ACC112 (cell line): ENCODE results near the gene DCDC2B.
A peak's percentile ranks its signal among the peaks of the same experiment; 100 is the strongest.

Source experiments
- H2AFZ ChIP-seq: fragments of 200-600 bp; sonication (generic); one replicate; pipeline ENCODE4 v1.6.0; 2017; ENCODE audit warnings: antibody characterized with exemption, low read length; ENCODE audit not compliant: unreplicated experiment
- H3K27ac ChIP-seq: fragments of 200-600 bp; sonication (generic); 2 replicates; pipeline ENCODE4 v1.5.1; 2014; ENCODE audit warnings: low read depth, mild to moderate bottlenecking, antibody characterized with exemption, low read length, moderate library complexity
- H3K27me3 ChIP-seq: fragments of 200-600 bp; sonication (generic); 2 replicates; pipeline ENCODE4 v1.6.1; 2014; ENCODE audit warnings: mild to moderate bottlenecking, antibody characterized with exemption, low read length, moderate library complexity, mixed read lengths; ENCODE audit not compliant: insufficient read depth
- H3K36me3 ChIP-seq: fragments of 200-600 bp; sonication (generic); 2 replicates; pipeline ENCODE4 v1.6.1; 2016; ENCODE audit warnings: mild to moderate bottlenecking, antibody characterized with exemption, low read length, moderate library complexity, mixed read lengths; ENCODE audit not compliant: insufficient read depth
- H3K4me1 ChIP-seq: fragments of 200-600 bp; sonication (generic); one replicate; pipeline ENCODE4 v1.6.1; 2016; ENCODE audit warnings: low read length, mixed read lengths; ENCODE audit not compliant: insufficient read depth, unreplicated experiment, control insufficient read depth
- H3K4me3 ChIP-seq: fragments of 200-600 bp; sonication (generic); 2 replicates; pipeline ENCODE4 v1.5.1; 2014; ENCODE audit warnings: mild to moderate bottlenecking, low read depth, low read length
- H3K79me2 ChIP-seq: fragments of 200-600 bp; sonication (generic); one replicate; pipeline ENCODE4 v1.6.0; 2016; ENCODE audit warnings: low read length; ENCODE audit not compliant: control insufficient read depth, unreplicated experiment, insufficient read depth

Gene DCDC2B

DNA sequence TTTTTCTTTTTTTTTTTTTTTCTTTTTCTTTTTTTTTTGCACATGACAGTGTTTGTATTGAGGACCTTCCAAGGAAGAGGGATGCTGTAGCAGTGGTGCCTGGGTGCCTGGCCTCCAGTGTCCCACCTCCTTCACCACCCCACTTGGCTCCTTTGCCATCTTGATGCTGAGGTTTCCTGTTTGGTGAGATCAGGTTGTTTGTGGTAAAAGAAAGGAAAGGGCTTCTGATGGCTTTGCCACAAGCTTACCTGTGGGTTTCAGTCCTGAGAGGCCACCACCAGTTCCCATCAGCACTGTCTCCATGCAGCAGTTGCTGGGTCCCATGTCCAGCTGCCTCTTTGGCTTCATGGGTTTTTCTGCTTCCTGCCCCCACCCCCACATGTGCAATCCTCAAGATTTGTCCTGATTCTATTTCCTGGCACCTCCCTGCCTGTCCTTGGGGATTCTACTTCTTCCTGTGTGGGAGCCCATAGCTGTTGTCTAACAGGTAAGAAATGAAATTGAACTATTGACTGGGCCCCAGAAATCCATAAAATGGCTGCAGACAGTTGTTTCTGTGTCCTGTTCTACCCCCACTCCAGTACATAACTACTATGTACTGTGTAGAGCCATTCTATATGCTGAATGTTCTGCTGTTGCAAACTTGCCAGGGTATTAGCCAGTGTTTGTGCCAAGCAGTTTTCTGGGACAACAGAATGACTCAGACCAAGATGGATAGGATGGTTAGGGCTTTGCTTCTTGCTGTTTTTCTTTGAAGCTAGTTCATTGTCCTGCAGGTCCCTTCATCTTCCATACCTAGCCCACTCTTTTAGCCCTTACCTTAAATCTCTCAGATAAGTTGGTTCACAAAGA lies 12.7 kb upstream of the DCDC2B start:
- peak overlapping the region; percentile 31; the same call in 1 of the 2 replicates for H3K27ac ChIP-seq
- H3K79me2 ChIP-seq: no peaks in the 10 kb centered on the region
- no peaks in the 10 kb centered on the region for H3K27me3 ChIP-seq
- H3K4me1 ChIP-seq: peaks cover 32% of the 10 kb centered on the region
- H2AFZ ChIP-seq: no peak overlapping the region
- H3K4me3 ChIP-seq: no peak overlapping the region
- peaks cover 35% of the 10 kb centered on the region for H3K36me3 ChIP-seq

DNA sequence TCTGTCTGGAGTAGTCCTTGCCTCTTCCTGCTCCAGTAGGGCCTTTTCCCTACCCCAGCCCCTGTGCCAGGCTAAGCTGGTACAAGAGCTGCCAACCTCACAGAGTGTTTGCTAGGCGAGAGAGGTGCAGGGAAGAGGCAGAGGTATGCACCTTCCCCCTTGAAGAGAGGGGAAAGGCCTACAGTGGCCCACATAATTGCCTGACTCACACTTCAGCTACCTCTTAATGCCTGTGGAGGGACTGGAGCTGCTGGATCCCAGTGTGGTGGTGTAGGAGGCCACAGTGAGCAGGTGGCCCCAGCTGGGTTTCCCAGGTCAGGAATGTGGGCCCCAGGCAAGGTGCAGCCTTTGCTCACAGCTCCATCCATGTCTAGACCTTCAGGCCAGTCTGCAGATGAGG lies 11.8 kb upstream of the DCDC2B start:
- Histone ChIP-seq H3K4me1 (peaks cover 38% of the 10 kb centered on the region), H3K27me3 (no peaks in the 10 kb centered on the region), H2AFZ (no peak overlapping the region), H3K79me2 (no peaks in the 10 kb centered on the region), H3K36me3 (peaks cover 27% of the 10 kb centered on the region; the same call in 1 of the 2 replicates), H3K4me3 (no peak overlapping the region), H3K27ac (no peak overlapping the region)

- H3K4me1 ChIP-seq: peaks cover 38% of the 10 kb centered on the region
- H3K27ac ChIP-seq: no peak overlapping the region
- no peak overlapping the region for H3K4me3 ChIP-seq
- peaks cover 20% of the 10 kb centered on the region; the same call in 1 of the 2 replicates for H3K36me3 ChIP-seq
- no peaks in the 10 kb centered on the region for H3K27me3 ChIP-seq
- no peaks in the 10 kb centered on the region for H3K79me2 ChIP-seq
- no peak overlapping the region for H2AFZ ChIP-seq
Measured at GRCh38 chr1:32197837-32198236, 11.1 kb upstream of the DCDC2B start.

DNA sequence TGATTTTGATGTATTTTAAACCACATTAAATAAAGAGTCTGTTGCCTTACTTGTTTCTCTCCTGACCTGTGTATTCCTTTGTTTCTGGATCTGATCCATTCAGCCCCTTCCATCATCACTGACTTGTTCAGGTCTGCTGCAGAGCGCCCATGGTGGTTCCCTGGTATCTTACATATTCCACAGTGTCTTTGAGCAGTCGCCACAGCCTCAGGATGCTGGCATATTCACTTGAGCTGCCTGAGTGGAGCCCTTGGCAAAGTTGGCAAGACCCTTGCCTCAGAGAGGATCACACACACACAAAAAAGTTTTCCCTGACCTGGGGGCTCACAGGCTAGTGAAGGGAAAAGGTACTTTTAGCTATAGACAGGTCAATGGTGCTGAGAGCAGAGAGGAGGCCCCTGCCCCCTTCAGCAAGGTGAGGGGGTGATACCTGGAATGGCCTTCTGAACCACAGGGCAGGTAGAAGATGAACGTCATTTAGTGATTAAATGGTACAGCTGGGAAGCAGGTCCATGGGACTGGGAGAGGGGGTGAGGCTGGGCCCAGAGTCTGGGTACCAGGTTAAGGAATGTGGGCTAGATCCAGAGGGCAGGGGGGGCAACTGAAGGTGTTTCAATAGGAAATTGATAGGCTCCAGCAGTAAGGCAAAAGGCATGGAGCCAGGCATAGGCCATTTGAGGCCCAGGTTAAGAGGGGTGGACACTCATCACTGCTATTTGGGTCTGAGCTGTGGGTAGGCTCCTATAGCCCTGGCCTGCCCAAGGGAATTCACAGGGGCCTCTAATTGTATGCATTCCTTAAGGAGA lies 10.4 kb upstream of the DCDC2B start:
- no peak overlapping the region for H3K27ac ChIP-seq
- peaks cover 38% of the 10 kb centered on the region for H3K4me1 ChIP-seq
- no peaks in the 10 kb centered on the region for H3K79me2 ChIP-seq
- H3K36me3 ChIP-seq: peaks cover 16% of the 10 kb centered on the region; the same call in 1 of the 2 replicates
- no peaks in the 10 kb centered on the region for H3K27me3 ChIP-seq
- no peak overlapping the region for H2AFZ ChIP-seq
- no peak overlapping the region for H3K4me3 ChIP-seq

DNA sequence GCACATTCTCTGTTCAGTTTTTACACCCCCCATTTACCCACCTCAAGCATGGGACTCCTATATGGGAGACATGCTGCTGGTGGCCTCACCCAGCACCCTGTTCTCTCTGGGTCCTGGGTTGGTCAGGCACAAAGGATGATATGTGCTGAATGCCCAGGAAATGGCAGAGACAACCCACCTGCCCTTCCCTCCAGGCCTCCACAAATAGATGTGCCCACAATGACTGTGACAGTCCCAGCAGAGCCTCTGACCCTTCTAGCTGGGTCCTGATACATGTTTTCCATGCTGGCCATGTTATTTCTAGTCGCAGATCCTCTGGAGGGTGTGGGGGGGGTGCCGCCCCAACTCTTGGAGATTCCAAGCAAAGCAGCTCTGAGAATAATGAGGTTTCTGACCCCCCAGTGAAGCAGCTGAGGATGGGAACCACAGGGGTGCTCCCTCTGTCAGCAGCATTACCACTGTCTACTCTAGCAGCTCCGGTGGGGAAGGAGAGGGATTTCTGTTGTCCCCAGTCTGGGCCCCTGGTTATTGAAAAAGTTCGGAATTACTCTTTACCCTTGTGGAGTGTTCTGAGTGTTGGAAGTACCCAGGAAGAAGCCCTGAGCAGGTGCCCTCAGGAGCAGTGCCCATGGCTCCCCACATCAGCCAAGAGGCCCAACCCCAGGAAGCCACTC lies 9.7 kb upstream of the DCDC2B start:
- peak overlapping the region; percentile 85; the same call in 1 of the 2 replicates for H3K27ac ChIP-seq
- peaks cover 38% of the 10 kb centered on the region for H3K4me1 ChIP-seq
- no peaks in the 10 kb centered on the region for H3K79me2 ChIP-seq
- no peak overlapping the region for H2AFZ ChIP-seq
- H3K4me3 ChIP-seq: peak overlapping the region; percentile 96
- peaks cover 12% of the 10 kb centered on the region; the same call in 1 of the 2 replicates for H3K36me3 ChIP-seq
- H3K27me3 ChIP-seq: no peaks in the 10 kb centered on the region

DNA sequence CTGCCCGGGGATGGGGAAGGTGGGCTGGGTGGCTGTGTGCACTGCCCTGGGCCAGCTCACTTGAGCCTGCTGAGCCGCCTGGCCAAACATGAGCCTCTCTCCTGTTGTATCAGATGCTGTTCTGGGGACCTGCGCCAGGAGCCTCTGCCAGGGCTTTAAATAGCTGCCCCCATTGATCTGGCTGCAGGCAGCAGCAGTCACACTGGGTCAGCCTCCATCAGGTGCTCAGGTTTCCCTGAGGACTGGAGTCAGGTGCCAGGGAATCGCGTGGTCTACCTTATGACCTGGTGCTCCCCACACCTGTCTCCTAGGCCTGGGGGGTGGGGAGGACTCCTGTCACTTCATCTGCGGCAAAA lies 9.2 kb upstream of the DCDC2B start:
- H3K27ac ChIP-seq: peak overlapping the region; percentile 85
- peaks cover 8% of the 10 kb centered on the region; the same call in 1 of the 2 replicates for H3K36me3 ChIP-seq
- no peaks in the 10 kb centered on the region for H3K79me2 ChIP-seq
- no peaks in the 10 kb centered on the region for H3K27me3 ChIP-seq
- H2AFZ ChIP-seq: no peak overlapping the region
- H3K4me3 ChIP-seq: peak overlapping the region; percentile 96
- peaks cover 38% of the 10 kb centered on the region for H3K4me1 ChIP-seq

- Histone ChIP-seq H2AFZ (peak within 1 kb of the TSS; percentile 82), H3K79me2 (no peaks in the 10 kb centered on the region), H3K27ac (peak within 1 kb of the TSS; percentile 85), H3K36me3 (0 out of 2 replicates have a peak, but pooled peaks cover 4% of the 10 kb centered on the region), H3K4me3 (peak within 1 kb of the TSS; percentile 96), H3K4me1 (peaks cover 36% of the 10 kb centered on the region), H3K27me3 (no peaks in the 10 kb centered on the region)
Measured at GRCh38 chr1:32200226-32201010, 8.5 kb upstream of the DCDC2B start, which contains the start of gene CCDC28B. CCDC28B (plus strand) TSS chr1:32200595; CDS start chr1:32201936, 1,341 bp downstream.

- Histone ChIP-seq H3K27ac (peak overlapping the region; percentile 85), H2AFZ (no peak overlapping the region)
Measured at GRCh38 chr1:32201011-32201855, 7.7 kb upstream of the DCDC2B start.

DNA sequence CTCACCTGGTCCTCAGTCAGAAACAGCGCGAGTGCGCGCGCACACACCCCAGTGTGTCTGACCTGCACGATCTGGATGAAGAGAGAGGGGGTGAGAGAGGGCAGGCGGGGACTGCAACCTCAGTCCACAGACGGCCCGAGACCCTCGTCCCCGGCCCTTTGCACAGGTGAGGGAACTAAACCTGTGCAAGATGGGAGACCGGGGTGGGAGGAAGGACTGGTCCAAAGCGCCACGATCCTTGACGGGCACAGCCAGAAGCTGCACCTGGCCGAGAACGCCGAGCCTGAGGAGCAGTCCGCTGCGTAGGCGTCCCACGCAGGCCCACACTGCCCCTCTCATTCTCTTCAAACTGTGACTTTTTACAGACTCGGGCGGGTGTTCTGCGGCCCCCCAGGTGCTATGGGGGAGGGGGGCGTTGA lies 3.9 kb upstream of the DCDC2B start:
- Histone ChIP-seq H3K4me1 (peaks cover 20% of the 10 kb centered on the region), H3K27ac (no peak overlapping the region), H3K4me3 (peak overlapping the region; percentile 82), H2AFZ (peak overlapping the region; percentile 69), H3K79me2 (no peaks in the 10 kb centered on the region), H3K36me3 (no peaks in the 10 kb centered on the region), H3K27me3 (no peaks in the 10 kb centered on the region)

More at GRCh38 chr1:32201011-32201855, 7.7 kb upstream of the DCDC2B start:
- no peaks in the 10 kb centered on the region for H3K79me2 ChIP-seq
- peaks cover 33% of the 10 kb centered on the region for H3K4me1 ChIP-seq
- 0 out of 2 replicates have a peak, but pooled peaks cover 4% of the 10 kb centered on the region for H3K36me3 ChIP-seq
- H3K27me3 ChIP-seq: no peaks in the 10 kb centered on the region
- peak overlapping the region; percentile 96 for H3K4me3 ChIP-seq
